NCI-H1105 treated with DMSO at 0.1 percent for 48 hours (cell line): ENCODE data around the gene SNRK.

Source experiments
- DNase-seq: peaks from one replicate; lab custom pipeline; 2025; lab: John Stamatoyannopoulos, UW

Gene SNRK

DNA sequence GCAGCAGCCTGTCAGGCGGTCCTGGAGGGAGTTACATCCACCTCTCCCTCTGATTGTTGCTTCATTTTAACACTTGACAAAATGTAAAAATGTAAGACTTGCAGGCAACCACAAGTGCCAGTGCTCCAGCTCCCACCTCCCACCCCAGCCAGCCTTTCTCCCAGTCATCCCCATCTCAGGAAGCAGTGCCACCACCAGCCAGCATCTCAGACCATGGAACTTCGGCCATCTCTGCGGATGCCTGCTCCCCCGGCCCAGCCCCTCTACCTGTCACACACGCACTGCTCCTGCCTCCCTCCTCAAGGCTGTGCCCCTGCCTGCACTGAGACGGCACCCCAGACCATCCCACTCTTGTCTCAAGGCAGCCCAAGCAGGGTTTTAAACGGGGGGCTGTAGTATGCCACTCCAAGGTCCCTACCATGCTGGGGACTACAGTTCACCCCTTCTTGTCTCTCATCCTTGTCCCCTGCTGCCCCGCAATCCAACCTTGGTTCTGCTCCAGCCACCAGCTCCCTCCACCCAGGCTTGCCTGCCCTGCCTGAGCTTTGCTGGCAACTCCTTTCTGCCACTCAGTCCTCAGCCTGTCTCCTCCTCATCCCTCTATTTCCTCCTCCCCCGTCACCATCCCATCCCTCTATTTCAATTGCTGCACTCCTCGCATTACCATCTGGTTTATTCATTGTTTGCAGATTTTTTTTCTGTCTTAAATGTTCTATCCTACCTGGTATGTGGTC, 85.8 kb downstream of the SNRK start:
- no peak for DNase-seq

GRCh38 chr3:43372809-43373559, 86.6 kb downstream of the SNRK start:
- DNase-seq, result no peak

- no peak for DNase-seq
These were observed 87.2 kb downstream of the SNRK start for GRCh38 chr3:43373560-43373928.

DNA sequence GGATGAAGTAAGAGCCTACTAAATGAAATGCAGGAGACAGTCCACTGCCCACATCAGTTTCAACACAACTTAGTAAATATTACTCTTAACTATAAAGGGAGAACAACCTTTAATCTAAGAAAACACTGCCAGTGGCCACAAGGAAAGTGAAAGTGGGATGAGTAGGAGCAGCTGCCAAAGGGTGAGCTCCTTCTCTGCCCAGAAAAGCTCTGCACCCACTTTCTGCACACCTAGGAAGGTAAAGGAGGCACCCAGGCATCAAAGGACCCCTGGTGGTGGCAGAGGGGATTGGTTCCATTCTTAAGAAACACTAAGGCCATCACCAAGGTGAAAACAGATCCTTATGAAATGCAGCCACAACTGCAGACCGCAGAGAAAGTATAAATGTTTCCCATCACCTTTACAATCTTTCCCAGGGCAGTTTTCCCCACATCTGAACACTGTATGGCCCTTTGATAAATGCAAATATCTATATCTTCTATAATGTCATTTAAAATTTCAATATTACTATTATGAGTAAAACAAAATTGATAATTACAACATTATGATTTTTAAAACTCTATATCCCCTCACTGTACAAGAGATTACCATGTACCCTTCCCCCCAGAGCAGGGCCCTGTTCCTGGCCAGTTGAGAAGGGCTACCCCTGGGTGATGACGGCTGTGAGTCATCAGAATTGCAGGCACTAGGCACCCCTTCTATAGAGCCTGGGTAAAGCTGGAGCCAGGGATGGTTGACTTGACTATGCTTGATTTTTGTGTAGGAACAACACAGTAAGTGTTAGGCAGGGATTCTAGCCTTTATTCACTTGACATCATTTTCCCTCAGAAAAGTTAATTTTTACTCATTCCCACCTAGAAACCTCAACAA, 92.0 kb downstream of the SNRK start:
- peak; percentile 12 for DNase-seq

- DNase-seq, result no peak
These were observed 93.0 kb downstream of the SNRK start for GRCh38 chr3:43379343-43379742.

DNA sequence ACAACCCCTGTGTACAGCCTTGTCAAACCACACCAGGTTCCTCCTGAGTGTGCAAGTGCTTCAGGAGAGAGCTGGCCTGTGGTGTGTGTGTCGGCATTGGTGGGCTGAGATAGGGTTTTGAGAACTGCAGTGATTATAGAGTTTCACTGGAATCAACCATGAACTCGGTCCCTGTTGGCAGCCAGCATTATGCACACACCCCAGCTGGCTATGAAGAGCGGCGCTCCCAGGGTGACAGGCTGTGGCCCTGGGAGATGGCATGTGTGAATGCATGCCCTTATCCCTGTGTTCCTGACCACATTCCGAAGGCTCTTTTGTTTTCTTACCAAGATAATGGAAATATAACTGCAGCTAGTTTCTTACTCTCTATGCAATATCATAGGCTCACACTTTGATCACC, 101.8 kb downstream of the SNRK start:
- no peak for DNase-seq

GRCh38 chr3:43388915-43389314, 102.6 kb downstream of the SNRK start:
- no peak for DNase-seq

GRCh38 chr3:43389388-43390254, 103.3 kb downstream of the SNRK start:
- no peak for DNase-seq

- DNase-seq, result no peak
These were observed 103.9 kb downstream of the SNRK start for GRCh38 chr3:43390255-43390588.

DNA sequence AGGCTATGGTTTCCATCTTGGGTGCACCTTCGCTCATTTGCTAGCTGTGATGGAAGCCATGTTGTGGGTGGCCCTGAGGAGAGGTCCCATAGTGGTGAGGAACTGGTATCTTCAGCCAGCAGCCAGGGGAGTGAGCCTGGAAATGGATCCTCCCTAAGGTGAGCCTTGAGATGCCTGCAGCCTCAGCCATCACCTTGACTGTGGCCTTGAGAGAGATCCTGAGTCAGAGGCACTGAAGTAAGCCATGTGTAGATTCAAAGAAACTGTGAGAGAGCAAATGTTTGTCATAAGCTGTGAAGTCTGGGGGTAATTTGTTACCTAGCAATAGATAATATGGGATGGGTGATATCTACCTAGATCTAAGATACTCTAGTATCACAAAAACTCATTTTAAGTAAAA, 105.3 kb downstream of the SNRK start:
- DNase-seq, result no peak

GRCh38 chr3:43394041-43394554, 107.8 kb downstream of the SNRK start:
- DNase-seq, result no peak

- no peak for DNase-seq
These were observed 112.7 kb downstream of the SNRK start for GRCh38 chr3:43399034-43399433.

DNA sequence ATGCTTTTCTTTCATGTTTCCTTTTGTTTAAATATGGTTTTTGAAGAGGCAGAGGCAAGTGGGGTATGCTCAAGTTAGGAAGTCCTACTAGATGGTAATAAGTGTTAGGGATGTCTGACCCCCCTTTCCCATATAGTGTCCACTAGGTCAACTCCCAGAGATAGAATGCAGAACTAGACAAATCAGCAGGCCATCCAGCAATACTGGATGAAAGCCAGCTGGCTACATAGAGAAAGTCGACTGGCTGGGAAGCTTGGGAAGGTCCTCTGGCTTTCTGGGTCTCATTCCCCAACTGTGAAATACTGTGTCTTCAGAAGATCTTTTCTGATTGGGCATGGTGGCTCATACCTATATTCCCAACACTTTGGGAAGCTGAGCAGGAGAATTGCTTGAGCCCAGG, 113.8 kb downstream of the SNRK start:
- DNase-seq, result no peak
